GM12874 (cell line): ENCODE results near the gene IRX2.

Source experiments
- CTCF ChIP-seq: IDR thresholded peaks from 2 replicates; pipeline ENCODE4 v1.5.1; 2011; ENCODE audit warnings: low read depth, mild to moderate bottlenecking, control low read depth, low read length, moderate library complexity; ENCODE audit not compliant: insufficient read depth

Gene IRX2

GRCh38 chr5:2718115-2718514 is 33.4 kb downstream of the IRX2 start:
- TF ChIP-seq CTCF, result no peak

GRCh38 chr5:2715856-2716255 is 35.6 kb downstream of the IRX2 start:
- no peak for TF ChIP-seq CTCF

GRCh38 chr5:2714805-2715204 is 36.7 kb downstream of the IRX2 start:
- TF ChIP-seq CTCF, result no peak

GRCh38 chr5:2714026-2714425 is 37.5 kb downstream of the IRX2 start:
- no peak for TF ChIP-seq CTCF

GRCh38 chr5:2711446-2712425 is 39.7 kb downstream of the IRX2 start:
- no peak for TF ChIP-seq CTCF

GRCh38 chr5:2710910-2711309 is 40.6 kb downstream of the IRX2 start:
- TF ChIP-seq CTCF, result no peak

- no peak for TF ChIP-seq CTCF
These were observed 41.3 kb downstream of the IRX2 start for GRCh38 chr5:2709976-2710689.
